Measurements from ENCODE around the gene FOS.

DNA sequence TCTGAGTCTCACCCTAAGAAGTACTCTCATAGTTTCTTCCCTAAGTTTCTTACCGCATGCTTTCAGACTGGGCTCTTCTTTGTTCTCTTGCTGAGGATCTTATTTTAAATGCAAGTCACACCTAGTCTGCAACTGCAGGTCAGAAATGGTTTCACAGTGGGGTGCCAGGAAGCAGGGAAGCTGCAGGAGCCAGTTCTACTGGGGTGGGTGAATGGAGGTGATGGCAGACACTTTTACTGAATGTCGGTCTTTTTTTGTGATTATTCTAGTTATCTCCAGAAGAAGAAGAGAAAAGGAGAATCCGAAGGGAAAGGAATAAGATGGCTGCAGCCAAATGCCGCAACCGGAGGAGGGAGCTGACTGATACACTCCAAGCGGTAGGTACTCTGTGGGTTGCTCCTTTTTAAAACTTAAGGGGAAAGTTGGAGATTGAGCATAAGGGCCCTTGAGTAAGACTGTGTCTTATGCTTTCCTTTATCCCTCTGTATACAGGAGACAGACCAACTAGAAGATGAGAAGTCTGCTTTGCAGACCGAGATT is 1.7 kb downstream of the FOS start:
- TF ChIP-seq, protein P1, sequence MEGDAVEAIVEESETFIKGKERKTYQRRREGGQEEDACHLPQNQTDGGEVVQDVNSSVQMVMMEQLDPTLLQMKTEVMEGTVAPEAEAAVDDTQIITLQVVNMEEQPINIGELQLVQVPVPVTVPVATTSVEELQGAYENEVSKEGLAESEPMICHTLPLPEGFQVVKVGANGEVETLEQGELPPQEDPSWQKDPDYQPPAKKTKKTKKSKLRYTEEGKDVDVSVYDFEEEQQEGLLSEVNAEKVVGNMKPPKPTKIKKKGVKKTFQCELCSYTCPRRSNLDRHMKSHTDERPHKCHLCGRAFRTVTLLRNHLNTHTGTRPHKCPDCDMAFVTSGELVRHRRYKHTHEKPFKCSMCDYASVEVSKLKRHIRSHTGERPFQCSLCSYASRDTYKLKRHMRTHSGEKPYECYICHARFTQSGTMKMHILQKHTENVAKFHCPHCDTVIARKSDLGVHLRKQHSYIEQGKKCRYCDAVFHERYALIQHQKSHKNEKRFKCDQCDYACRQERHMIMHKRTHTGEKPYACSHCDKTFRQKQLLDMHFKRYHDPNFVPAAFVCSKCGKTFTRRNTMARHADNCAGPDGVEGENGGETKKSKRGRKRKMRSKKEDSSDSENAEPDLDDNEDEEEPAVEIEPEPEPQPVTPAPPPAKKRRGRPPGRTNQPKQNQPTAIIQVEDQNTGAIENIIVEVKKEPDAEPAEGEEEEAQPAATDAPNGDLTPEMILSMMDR (IDR thresholded peaks at IDR 0.05; ENCODE audit: low read depth, low read length) = no peak
- TF ChIP-seq, protein P2, sequence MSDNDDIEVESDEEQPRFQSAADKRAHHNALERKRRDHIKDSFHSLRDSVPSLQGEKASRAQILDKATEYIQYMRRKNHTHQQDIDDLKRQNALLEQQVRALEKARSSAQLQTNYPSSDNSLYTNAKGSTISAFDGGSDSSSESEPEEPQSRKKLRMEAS (IDR thresholded peaks at IDR 0.05; ENCODE audit: low read depth, low read length) = no peak
- TF ChIP-seq POLR2A (IDR thresholded peaks at IDR 0.05; ENCODE audit: extremely low read depth, insufficient read length) (no peak), MYC (IDR thresholded peaks at IDR 0.05; ENCODE audit: low read depth, low read length) (no peak)

Measured in NB4 (cell line).